ENCODE results near the gene CACUL1.

DNA sequence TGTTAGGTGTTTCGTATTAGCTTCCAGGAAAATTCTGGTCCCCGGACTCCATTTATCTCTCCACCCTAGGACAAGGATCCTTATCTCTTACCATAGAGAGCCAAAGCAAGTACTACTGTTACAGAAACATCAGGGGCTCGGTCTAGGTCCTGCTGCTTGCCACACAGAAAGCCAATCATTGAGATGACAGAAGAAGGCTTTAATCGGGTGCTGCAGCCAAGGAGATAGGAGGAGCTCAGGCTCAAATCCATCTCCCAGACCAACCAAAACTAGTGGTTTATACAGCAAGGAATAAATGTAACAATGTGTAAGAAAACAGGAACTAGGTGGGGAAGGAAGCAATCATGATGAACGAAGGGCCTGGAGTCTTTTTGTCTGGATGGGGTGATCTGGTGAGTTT, 22.2 kb upstream of the CACUL1 start:
- no peak for TF ChIP-seq POLR2A (IDR thresholded peaks at IDR 0.05; ENCODE audit: low read depth, low read length)
- TF ChIP-seq TAF1 (IDR thresholded peaks at IDR 0.05; ENCODE audit: borderline replicate concordance, low read depth, low read length): no peak

Measured in GM12892 (cell line).